Stomach (tissue), 9 donors: Measurements from ENCODE around the gene TMIGD2. TPM values are rescaled to one million over a fixed set of nuclear protein-coding genes. Genes with fewer than 3 reads are reported as not detected.
A peak's percentile ranks its signal among the peaks of the same experiment; 100 is the strongest.

Experiments
- DNase-seq, 2 donors: peaks; one replicate each; pipeline versions ENCODE4 v3.0.0 to v3.0.0-alpha.2; 2013 to 2019
- H3K27ac ChIP-seq, 5 donors: fragments of 200-600 bp in 4 of 5; sonication (generic) in 4 of 5; one replicate each; pipeline ENCODE4 v1.5.1; 2013 to 2019; ENCODE audit warnings: mild to moderate bottlenecking in 1 of 5, moderate library complexity in 1 of 5
- H3K27me3 ChIP-seq, 3 donors: fragments of 200-600 bp; sonication (generic); one replicate each; pipeline ENCODE4 v1.5.1; 2017 to 2019; ENCODE audit warnings: mixed run types in 1 of 3
- H3K36me3 ChIP-seq, 4 donors: fragments of 200-600 bp; sonication (generic); 1 replicate in 3 of 4; 2 replicates in 1 of 4; pipeline ENCODE4 v1.5.1; 2016 to 2019
- H3K4me1 ChIP-seq, 4 donors: fragments of 200-600 bp; sonication (generic); one replicate each; pipeline ENCODE4 v1.5.1; 2016 to 2019
- H3K4me3 ChIP-seq, 4 donors: fragments of 200-600 bp; sonication (generic) in 3 of 4; one replicate each; pipeline ENCODE4 v1.5.1; 2016 to 2019; ENCODE audit warnings: mild to moderate bottlenecking in 1 of 4
- H3K9me3 ChIP-seq, 4 donors: fragments of 200-600 bp; sonication (generic); one replicate each; pipeline ENCODE4 v1.5.1; 2016 to 2019
- EP300 ChIP-seq: sonication (generic); formaldehyde crosslinking; IDR thresholded peaks from one replicate; pipeline ENCODE4 v1.6.1; 2017; ENCODE audit warnings: antibody characterized with exemption
- POLR2A ChIP-seq, 4 donors: fragments of 450-650 bp; IDR thresholded peaks; one replicate each; pipeline ENCODE4 v1.6.1; 2016; ENCODE audit warnings: antibody characterized with exemption in 4 of 4, control low read depth in 2 of 4, mild to moderate bottlenecking in 1 of 4, moderate library complexity in 1 of 4
- POLR2AphosphoS5 ChIP-seq, 3 donors: sonication (generic); formaldehyde crosslinking; IDR thresholded peaks; one replicate each; pipeline ENCODE4 v1.6.1; 2016; ENCODE audit warnings: antibody characterized with exemption in 3 of 3
- WGBS, 5 donors: extraction: QIAGEN DNeasy Blood & Tissue Kit in 3 of 5; methylation state at CpG; one replicate each; pipeline versions ENCODE4 v1.1.5 to v1.1.7; 2013 to 2018; 5-methylcytosine and 5-hydroxymethylcytosine counted together
- intact Hi-C: fragments of 100-400 bp; cut with DNase I; formaldehyde crosslinking; loops from one replicate; pipeline ENCODE4 v1.15.1; 2023; ENCODE audit warnings: low total_unique reads
- polyA plus RNA-seq, 3 donors: library from polyadenylated mRNA; stranded (reverse); fragments of 200-250 nt; gene quantifications; one replicate each; pipeline ENCODE4 v1.2.3, GENCODE V29; 2013
- total RNA-seq, 5 donors: library from RNA; depleted of rRNA; stranded (reverse); fragments of >200 nt; gene quantifications; one replicate each; pipeline versions ENCODE4 v1.1.0 to v1.2.3, GENCODE V29; 2014 to 2016
- TF ChIP-seq, protein P1 (sequence below), 7 experiments: fragments of 450-650 bp in 4 of 7; fragments of 200-600 bp in 3 of 7; sonication (generic) in 3 of 7; IDR thresholded peaks; one replicate each; pipeline ENCODE4 v1.5.1; 2016 to 2019; ENCODE audit warnings: antibody characterized with exemption in 7 of 7, control low read depth in 2 of 7, mild to moderate bottlenecking in 1 of 7
- donor health status: healthy with polysubstance abuse.
- donor health status: Bipolar disorder and iron deficiency.
- donor health status: healthy.

Gene TMIGD2
- total and polyA plus RNA-seq, 8 donors, result 0.55 to 1.1 TPM; not detected in 6

DNA sequence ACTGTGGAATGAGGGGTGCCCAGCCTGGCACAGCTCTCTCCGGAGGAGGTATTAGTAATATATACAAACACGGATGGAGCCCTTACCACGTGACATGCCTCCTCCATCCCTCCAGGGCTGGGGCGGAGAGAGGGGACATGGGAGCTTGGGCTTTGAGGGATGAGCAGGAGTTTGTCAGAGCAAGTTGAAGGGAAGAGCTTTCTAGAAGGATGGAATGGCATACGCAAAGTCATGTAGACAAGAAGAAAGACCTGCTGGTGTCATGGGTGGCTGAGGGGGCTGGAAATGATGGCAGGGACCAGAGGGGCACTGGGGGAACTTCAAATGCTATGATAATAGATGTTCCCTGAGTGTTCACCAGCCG is 43.8 kb upstream of the TMIGD2 start:
- TF ChIP-seq POLR2A (IDR thresholded peaks at IDR 0.05) (no peak), POLR2AphosphoS5 (IDR thresholded peaks at IDR 0.05) (no peak), EP300 (no peak)
- TF ChIP-seq, protein P1, sequence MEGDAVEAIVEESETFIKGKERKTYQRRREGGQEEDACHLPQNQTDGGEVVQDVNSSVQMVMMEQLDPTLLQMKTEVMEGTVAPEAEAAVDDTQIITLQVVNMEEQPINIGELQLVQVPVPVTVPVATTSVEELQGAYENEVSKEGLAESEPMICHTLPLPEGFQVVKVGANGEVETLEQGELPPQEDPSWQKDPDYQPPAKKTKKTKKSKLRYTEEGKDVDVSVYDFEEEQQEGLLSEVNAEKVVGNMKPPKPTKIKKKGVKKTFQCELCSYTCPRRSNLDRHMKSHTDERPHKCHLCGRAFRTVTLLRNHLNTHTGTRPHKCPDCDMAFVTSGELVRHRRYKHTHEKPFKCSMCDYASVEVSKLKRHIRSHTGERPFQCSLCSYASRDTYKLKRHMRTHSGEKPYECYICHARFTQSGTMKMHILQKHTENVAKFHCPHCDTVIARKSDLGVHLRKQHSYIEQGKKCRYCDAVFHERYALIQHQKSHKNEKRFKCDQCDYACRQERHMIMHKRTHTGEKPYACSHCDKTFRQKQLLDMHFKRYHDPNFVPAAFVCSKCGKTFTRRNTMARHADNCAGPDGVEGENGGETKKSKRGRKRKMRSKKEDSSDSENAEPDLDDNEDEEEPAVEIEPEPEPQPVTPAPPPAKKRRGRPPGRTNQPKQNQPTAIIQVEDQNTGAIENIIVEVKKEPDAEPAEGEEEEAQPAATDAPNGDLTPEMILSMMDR (IDR thresholded peaks at IDR 0.05), result no peak

DNA sequence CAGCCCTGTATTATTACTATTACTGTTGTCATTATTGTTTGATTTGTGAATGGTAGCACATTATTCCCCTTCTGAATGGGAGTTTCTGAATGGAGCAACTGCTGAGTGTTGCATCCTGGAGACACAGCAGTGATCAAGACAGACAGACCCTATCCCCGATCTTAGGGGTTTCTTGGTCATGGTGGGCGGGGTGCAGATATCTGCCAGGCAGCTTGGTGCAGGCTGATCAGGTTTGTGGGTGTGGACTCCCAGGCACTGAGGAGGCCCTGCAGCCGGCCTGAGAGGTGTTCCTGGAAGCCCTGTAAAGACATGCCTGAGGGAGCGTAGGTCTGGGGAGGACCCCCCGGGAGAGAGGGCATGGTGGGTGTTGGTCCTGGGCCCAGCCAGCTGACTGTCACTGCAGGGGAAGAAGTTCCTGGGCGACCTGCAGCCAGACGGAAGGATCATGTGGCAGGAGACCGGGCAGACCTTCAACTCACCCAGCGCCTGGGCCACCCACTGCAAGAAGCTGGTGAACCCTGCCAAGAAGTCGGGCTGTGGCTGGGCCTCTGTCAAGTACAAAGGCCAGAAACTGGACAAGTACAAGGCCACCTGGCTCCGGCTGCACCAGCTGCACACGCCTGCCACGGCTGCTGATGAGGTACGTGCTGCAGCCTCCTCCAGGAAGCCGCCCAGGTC is 43.3 kb upstream of the TMIGD2 start:
- H3K27ac ChIP-seq, result peak overlapping the region in 2 of 5 donors; percentile 5 to 43
- no peaks in the 10 kb centered on the region for H3K9me3 ChIP-seq
- WGBS, 5 donors, result 48 to 74% (median 66%) methylated on average over 9 to 15 of the region's 15 CpGs
- peak; percentile 13 to 82 for DNase-seq
- intact Hi-C loops, result no loop called here
- peaks cover 10 to 27% (median 24%) of the 10 kb centered on the region in 4 donors for H3K4me1 ChIP-seq
- H3K27me3 ChIP-seq, result no peaks in the 10 kb centered on the region
- TF ChIP-seq POLR2AphosphoS5 (IDR thresholded peaks at IDR 0.05) (no peak), EP300 (no peak), POLR2A (IDR thresholded peaks at IDR 0.05) (no peak)
- TF ChIP-seq, protein P1 (IDR thresholded peaks at IDR 0.05), result no peak
- no peak overlapping the region for H3K4me3 ChIP-seq
- peaks cover 3 to 40% (median 21%) of the 10 kb centered on the region in 4 donors for H3K36me3 ChIP-seq

More for the DNA sequence above, 43.8 kb upstream of the TMIGD2 start:
- no peaks in the 10 kb centered on the region for H3K27me3 ChIP-seq
- peaks cover 10 to 27% (median 24%) of the 10 kb centered on the region in 4 donors for H3K4me1 ChIP-seq
- intact Hi-C loops, result no loop called here
- peak overlapping the region in 1 of 5 donors; percentile 5 for H3K27ac ChIP-seq
- 69 to 93% (median 75%) methylated on average over 6 of the region's 6 CpGs for WGBS, 5 donors
- H3K4me3 ChIP-seq, result no peak overlapping the region
- H3K9me3 ChIP-seq, result no peaks in the 10 kb centered on the region
- peaks cover 3 to 40% (median 21%) of the 10 kb centered on the region in 4 donors for H3K36me3 ChIP-seq
- DNase-seq, result no peak

DNA sequence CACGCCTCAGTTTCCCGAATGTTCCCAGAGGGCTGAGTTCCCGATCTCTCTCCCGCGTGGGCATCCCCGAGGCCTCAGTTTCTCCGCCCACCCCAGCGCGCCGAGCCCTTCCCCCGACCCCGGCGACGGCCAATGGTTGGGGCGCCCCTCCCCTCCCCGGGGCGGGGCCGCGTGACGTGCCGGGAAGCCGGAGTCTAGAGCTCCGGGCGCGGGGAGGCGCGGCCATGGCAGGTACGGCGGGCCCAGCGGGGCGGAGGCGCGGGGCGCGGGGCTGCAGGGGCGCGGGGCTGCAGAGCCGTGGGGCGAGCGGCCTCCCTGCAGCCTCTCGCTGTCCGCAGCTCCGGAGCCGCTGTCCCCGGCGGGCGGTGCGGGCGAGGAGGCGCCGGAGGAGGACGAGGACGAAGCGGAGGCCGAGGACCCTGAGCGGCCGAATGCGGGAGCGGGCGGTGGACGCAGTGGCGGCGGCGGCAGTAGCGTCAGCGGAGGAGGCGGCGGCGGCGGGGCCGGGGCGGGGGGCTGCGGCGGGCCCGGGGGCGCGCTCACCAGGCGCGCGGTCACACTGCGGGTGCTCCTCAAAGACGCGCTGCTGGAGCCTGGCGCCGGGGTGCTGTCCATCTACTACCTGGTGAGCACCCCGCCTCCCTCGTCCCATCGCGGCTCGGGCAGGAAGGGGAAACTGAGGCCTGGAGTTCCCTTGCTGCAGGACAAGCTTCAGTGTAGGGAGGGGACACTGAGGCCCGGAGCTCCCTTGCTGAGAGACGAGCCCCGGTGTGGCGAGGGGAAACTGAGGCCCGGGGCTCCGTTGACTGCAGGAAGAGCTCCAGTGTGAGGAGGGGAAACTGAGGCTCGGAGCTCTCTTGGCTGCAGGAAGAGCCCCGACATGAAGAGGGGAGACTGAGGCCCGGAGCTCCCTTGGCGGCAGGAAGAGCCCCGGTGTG is 41.5 kb upstream of the TMIGD2 start, which contains the start of gene MPND:
Gene MPND (plus strand): TSS at position 193 of the 938 bp plus-strand sequence. CDS start 32 bp downstream, at position 225.
- DNase-seq, result peak; percentile 95 to 97
- H3K27me3 ChIP-seq, result no peaks in the 10 kb centered on the region
- peaks cover 10 to 34% (median 30%) of the 10 kb centered on the region in 4 donors for H3K4me1 ChIP-seq
- H3K27ac ChIP-seq, result peak within 1 kb of the TSS; percentile 95 to 96 (median 96)
- H3K36me3 ChIP-seq, result peaks cover 3 to 29% (median 18%) of the 10 kb centered on the region in 4 donors
- TF ChIP-seq EP300 (no peak), POLR2A (IDR thresholded peaks at IDR 0.05) (no peak), POLR2AphosphoS5 (IDR thresholded peaks at IDR 0.05) (peak; percentile 74 to 86 (median 75))
- TF ChIP-seq, protein P1 (IDR thresholded peaks at IDR 0.05), result no peak
- 5 to 17% (median 5%) methylated on average over 27 to 100 of the region's 101 CpGs for WGBS, 5 donors
- no peaks in the 10 kb centered on the region for H3K9me3 ChIP-seq
- peak within 1 kb of the TSS; percentile 63 to 85 (median 76) for H3K4me3 ChIP-seq
- intact Hi-C loops, result no loop called here
